Eye (tissue), 1 donor: ENCODE measurements around the gene CD93.

Experiments used
- DNase-seq: peaks from one replicate; pipeline ENCODE4 v3.0.0-alpha.2; 2015

Gene CD93

DNA sequence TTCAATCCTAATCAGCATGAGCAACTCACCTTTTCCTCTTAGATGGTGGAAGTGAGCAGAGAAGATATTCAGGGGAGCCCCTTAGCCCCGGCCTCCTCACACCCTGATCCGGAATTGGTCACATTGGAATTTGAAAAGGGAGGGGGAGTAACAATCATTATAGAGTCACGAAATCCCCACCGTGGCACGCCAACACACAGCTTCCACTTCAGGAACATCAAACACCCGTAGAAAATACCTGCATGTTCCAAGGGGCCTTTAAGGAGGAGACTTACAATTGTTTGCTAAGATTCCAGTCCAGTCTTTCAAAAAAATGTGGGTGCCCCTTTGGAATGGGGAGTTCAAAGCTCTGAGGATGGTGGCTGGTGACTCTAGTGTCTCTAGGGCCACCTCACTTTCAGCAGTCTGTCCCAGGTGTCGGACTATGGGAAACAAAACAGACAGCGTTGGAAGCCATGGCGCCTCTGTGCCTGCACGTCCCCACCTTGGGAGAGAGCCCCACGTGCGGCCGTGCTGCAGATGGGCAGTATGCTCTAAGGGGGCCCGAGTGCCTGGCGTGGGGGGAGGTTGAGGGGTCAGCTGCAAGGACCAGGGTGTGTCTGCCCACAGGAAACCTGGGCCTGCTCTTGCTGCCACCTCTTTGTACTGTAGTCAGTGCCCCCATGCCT lies 2.4 kb downstream of the CD93 start:
- no peak for DNase-seq

DNA sequence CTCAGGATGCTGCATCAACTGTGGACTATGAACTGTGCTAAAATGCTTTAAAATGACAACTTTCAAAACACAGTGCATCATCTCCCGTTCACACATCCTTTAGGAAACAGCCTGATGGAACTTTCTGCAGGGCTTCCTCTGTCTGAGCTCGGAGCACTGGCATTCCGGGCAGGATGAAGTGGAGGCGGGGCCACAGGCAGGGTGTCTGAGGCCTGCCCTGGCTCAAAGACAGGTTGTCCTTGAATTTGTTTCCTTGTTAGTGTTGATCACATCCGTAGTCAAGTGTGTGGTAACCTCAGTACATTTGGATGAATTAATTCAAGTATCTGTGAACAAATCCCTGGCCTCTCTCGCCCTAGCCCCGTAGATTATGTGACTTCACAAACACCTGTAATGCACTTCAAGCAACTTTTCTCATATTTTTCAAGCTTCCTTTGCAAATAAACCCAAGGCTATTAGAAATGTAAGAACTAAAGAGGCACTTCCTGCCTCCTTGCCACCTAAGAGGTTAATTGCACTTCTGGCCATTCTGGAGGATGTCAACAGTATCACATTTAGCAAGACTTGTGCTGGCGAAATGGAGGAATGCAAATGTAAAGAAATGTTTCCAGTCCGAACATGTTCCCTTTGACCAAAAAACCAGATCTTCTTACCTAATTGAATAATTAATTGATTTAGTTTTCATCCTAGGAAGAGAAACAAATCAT lies 3.1 kb downstream of the CD93 start:
- no peak for DNase-seq

- no peak for DNase-seq
Measured at GRCh38 chr20:23081263-23081819, 4.8 kb downstream of the CD93 start.

- no peak for DNase-seq
Measured at GRCh38 chr20:23080521-23080920, 5.6 kb downstream of the CD93 start.

- no peak for DNase-seq
Measured at GRCh38 chr20:23079926-23080325, 6.2 kb downstream of the CD93 start.

- DNase-seq = peak; percentile 85
Measured at GRCh38 chr20:23079016-23079351, 7.1 kb downstream of the CD93 start.

GRCh38 chr20:23078351-23079015 lies 7.6 kb downstream of the CD93 start:
- DNase-seq = peak; percentile 88

- DNase-seq = no peak
Measured at GRCh38 chr20:23077277-23077676, 8.8 kb downstream of the CD93 start.

GRCh38 chr20:23074052-23074451 lies 12.1 kb downstream of the CD93 start:
- no peak for DNase-seq

- DNase-seq = no peak
Measured at GRCh38 chr20:23072892-23073586, 13.1 kb downstream of the CD93 start.

DNA sequence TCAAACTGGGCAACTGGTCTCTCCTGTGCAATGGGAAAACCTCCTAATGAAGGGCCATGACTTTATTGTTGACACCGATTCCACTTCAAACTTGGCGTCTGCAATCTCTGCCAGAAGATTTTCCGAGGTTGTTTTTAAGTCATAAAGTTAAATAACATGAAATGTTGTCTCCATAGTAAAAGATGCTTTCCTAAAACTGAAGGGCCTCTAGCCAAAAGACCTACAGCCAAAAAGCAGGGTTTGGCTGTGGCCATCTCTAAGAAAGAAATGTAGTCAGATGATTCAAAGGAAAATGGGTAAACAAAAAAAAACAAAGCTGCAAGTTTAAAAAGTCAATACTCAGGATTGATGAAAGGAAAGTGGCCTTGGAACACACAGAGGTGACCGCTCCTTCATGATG lies 14.1 kb downstream of the CD93 start:
- no peak for DNase-seq

DNA sequence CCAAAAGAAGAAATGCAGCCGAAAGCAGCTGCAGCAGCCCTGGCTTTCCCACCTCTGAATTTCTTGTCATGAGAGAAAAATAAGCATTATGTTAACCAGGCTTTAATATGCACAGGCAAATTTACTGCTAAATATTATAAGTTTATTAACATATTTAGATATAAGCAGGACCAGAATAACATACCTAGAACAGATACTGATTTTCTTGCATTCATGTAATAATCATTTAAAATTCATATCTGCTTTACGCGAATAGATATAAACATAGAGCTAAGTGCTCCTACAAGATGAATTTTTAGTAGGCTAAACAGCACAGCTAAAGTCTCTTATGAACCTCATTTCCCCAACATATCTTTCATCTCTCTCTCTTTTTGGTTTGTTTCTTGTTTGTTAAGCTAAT lies 14.7 kb downstream of the CD93 start:
- no peak for DNase-seq

- DNase-seq = no peak
Measured at GRCh38 chr20:23069108-23069507, 17.0 kb downstream of the CD93 start.

GRCh38 chr20:23068283-23068682 lies 17.8 kb downstream of the CD93 start:
- DNase-seq = no peak

GRCh38 chr20:23066772-23067171 lies 19.4 kb downstream of the CD93 start:
- no peak for DNase-seq

DNA sequence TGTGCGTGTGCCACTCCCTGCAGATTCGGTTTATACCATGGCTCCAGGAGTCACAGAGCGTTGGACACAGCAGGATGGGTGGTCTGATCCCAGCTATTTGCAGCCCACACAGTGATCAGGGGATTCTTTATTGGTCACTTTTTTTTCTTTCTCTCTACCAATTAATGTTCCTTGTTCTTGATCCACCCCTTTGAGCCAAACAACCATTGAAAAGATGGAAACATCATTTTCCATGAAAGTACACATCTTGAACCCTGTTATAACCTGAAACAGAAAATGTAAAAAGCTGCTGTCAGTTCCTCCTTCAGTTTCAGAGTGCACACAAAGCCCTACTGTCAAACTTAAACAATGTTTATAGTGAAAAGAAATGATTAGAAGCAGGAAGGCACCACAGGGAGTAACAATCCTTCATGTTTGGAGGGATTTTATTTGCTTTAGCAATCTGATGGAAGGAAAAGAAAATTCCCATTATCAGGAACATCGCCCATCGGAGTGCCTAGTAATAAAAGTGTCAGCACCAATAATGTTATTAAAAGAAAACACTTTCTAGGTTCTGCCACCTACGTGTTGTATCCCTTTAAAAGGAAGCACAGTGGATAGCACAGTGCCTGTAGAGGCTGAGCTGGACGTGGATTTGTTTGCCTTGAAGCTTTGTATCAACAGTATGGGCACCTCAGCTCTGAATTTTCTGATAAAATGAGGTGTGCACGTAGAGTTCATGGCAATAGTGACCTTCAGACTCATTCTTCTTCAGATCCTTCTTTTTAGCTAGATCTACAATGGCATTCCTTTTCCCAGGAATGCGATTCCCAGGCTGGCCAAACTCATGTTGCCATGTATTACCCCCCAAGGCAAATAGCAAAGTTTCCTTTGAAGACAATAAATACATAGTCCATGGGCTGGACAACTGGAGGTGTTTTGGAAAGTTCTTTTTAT lies 20.6 kb downstream of the CD93 start:
- peak; percentile 70 for DNase-seq

- DNase-seq = no peak
Measured at GRCh38 chr20:23063581-23063980, 22.5 kb downstream of the CD93 start.

DNA sequence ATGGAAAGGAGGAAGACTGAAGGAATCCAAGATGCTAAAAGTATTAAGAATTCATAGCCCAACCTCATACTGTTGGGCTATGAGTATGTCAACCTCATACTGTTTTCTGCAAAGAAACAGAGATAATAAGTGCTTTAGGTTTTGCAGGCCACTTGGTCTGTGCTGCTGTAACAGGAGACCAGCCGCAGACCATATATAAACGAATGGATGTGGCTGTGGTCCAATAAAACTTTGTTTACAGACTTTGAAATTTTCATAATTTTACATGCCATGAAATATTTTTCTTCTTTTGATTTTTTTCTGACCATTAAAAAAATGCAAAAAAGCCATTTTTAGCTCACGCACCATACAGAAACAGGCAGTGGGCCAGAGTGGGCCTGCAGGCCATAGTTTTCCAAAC lies 23.0 kb downstream of the CD93 start:
- no peak for DNase-seq

DNA sequence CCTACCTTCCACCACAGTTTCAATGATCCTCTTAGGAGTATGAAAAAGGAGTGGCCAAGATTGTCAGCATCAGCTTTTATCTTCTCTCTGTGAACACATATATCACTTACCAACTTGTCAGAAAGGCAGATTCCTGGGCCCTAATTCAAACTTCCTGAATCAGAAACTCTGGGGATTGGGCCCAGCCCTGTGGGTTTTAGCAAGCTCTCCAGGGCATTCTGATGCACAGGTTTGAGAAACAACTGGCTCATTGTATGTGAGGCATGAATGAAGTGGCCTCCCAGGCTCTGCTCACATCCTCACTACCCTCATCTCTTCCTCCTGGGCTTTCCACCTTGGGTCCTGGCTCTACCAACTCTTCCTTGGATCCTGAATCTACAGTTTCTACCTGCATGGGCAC lies 23.5 kb downstream of the CD93 start:
- DNase-seq = no peak

GRCh38 chr20:23061734-23062561 lies 24.2 kb downstream of the CD93 start:
- peak; percentile 56 for DNase-seq

GRCh38 chr20:23061262-23061661 lies 24.9 kb downstream of the CD93 start:
- no peak for DNase-seq
